T-helper 1 cell (primary cell): ENCODE measurements around the gene SSRP1.
A peak's percentile ranks its signal among the peaks of the same experiment; 100 is the strongest.
"Not testable (repeated sequence)": the region's sequence is repeated elsewhere in the genome, so short reads cannot be mapped to it uniquely, and the experiment has no call there.

Experiments
- DNase-seq, 5 donors: peaks; one replicate each; pipeline ENCODE4 v3.0.0-alpha.2; 2012 to 2020
- total RNA-seq, 4 donors: gene quantifications; one replicate each; lab custom pipeline; 2026; lab: John Stamatoyannopoulos, UW

Gene SSRP1
- total RNA-seq: 79.0 to 108 (median 88.3) reads per million in 4 donors

GRCh38 chr11:57335343-57336110, at the start of gene SSRP1:
TSS of gene SSRP1 (minus strand) at chr11:57335892. CDS start at chr11:57335121, 771 bp downstream.
- DNase-seq: peak; percentile 68 to 89 (median 79)

- DNase-seq: no peak
These were observed 45.3 kb upstream of the SSRP1 start, which contains the start of gene PRG3 for GRCh38 chr11:57380975-57381374. TSS of gene PRG3 (minus strand) at chr11:57381150. CDS start at chr11:57380708, 442 bp downstream.

- no peak for DNase-seq
These were observed 44.0 kb upstream of the SSRP1 start for GRCh38 chr11:57379732-57380131.

- DNase-seq: no peak
These were observed 42.5 kb upstream of the SSRP1 start for GRCh38 chr11:57378186-57378585.

GRCh38 chr11:57377107-57377506, 41.4 kb upstream of the SSRP1 start:
- DNase-seq: no peak

GRCh38 chr11:57376095-57377090, 40.7 kb upstream of the SSRP1 start:
- DNase-seq: no peak

- no peak for DNase-seq
These were observed 39.8 kb upstream of the SSRP1 start for GRCh38 chr11:57375490-57375889.

GRCh38 chr11:57374966-57375365, 39.3 kb upstream of the SSRP1 start:
- no peak for DNase-seq

GRCh38 chr11:57373146-57373545, 37.5 kb upstream of the SSRP1 start:
- no peak for DNase-seq

GRCh38 chr11:57370941-57371340, 35.2 kb upstream of the SSRP1 start:
- DNase-seq: no peak

- DNase-seq: no peak
These were observed 34.6 kb upstream of the SSRP1 start for GRCh38 chr11:57370251-57370650.

GRCh38 chr11:57368845-57369232, 33.1 kb upstream of the SSRP1 start:
- DNase-seq: no peak

GRCh38 chr11:57368106-57368844, 32.6 kb upstream of the SSRP1 start:
- no peak for DNase-seq

- no peak for DNase-seq
These were observed 29.4 kb upstream of the SSRP1 start for GRCh38 chr11:57364851-57365660.

- no peak for DNase-seq
These were observed 27.7 kb upstream of the SSRP1 start for GRCh38 chr11:57363131-57364080.

- no peak for DNase-seq
These were observed 26.2 kb upstream of the SSRP1 start for GRCh38 chr11:57361926-57362325.

GRCh38 chr11:57361420-57361819, 25.7 kb upstream of the SSRP1 start:
- not testable (repeated sequence) for DNase-seq

- no peak for DNase-seq
These were observed 25.3 kb upstream of the SSRP1 start for GRCh38 chr11:57360991-57361390.

- no peak for DNase-seq
These were observed 24.4 kb upstream of the SSRP1 start for GRCh38 chr11:57359896-57360690.

- DNase-seq: no peak
These were observed 23.7 kb upstream of the SSRP1 start for GRCh38 chr11:57359396-57359795.
